ENCODE results near the gene SLCO4A1. TPM values are rescaled to one million over a fixed set of nuclear protein-coding genes. Genes with fewer than 3 reads are reported as not detected.

SLCO4A1 gene
- total and polyA plus RNA-seq, 2 experiments from 2014 or later: 25.8 to 99.0 TPM

GRCh38 chr20:62605236-62605943, 36.9 kb upstream of the SLCO4A1 start:
- Histone ChIP-seq H3K4me3 (no peak overlapping the region), H3K27ac (no peak overlapping the region), H2AFZ (no peak overlapping the region), H4K20me1 (ENCODE audit: insufficient read depth, poor library complexity, severe bottlenecking) (no peaks in the 10 kb centered on the region), H3K9me2 (replicated peaks; ENCODE audit: insufficient read depth) (no peaks in the 10 kb centered on the region), H3K4me2 (no peak overlapping the region), H3K9me3 (ENCODE audit: low read depth) (no peaks in the 10 kb centered on the region), H3K27me3 (no peaks in the 10 kb centered on the region), H3K4me1 (ENCODE audit: insufficient read depth) (peaks cover 8% of the 10 kb centered on the region), H3K79me2 (no peaks in the 10 kb centered on the region), H3K36me3 (replicated peaks; ENCODE audit: insufficient read depth, low read depth) (no peaks in the 10 kb centered on the region)
- DNase-seq (ENCODE audit: low spot score): no peak
- TF ChIP-seq EZH2 (IDR thresholded peaks at IDR 0.05; ENCODE audit: borderline replicate concordance) (no peak), EZH2phosphoT487 (IDR thresholded peaks at IDR 0.05; ENCODE audit: low read depth, severe bottlenecking, unreplicated experiment) (no peak)
- TF ChIP-seq, protein P1, sequence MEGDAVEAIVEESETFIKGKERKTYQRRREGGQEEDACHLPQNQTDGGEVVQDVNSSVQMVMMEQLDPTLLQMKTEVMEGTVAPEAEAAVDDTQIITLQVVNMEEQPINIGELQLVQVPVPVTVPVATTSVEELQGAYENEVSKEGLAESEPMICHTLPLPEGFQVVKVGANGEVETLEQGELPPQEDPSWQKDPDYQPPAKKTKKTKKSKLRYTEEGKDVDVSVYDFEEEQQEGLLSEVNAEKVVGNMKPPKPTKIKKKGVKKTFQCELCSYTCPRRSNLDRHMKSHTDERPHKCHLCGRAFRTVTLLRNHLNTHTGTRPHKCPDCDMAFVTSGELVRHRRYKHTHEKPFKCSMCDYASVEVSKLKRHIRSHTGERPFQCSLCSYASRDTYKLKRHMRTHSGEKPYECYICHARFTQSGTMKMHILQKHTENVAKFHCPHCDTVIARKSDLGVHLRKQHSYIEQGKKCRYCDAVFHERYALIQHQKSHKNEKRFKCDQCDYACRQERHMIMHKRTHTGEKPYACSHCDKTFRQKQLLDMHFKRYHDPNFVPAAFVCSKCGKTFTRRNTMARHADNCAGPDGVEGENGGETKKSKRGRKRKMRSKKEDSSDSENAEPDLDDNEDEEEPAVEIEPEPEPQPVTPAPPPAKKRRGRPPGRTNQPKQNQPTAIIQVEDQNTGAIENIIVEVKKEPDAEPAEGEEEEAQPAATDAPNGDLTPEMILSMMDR (IDR thresholded peaks at IDR 0.05; ENCODE audit: poor library complexity): no peak
- 91% methylated on average over 9 of the region's 11 CpGs for WGBS (ENCODE audit: low lambda C conversion rate, missing lambda C conversion rate)

DNA sequence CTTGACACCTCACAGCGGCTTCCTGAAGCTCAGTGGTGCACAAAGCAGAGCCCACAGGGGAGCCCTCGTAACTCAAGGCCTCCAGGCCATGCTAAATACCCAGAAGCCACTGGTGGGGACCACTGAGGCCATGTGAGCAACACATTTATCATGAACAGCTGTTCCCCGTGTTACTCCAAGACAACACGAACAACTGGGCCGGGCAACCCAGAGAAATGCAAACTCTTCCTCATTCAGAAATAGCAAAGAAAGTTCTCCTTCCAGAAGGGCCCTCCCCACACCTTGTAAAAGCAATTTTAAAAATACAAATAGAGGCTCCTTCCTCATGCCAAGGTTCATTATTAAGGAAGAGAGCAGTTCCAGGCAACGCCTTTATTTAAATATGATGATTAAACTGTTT, 36.3 kb upstream of the SLCO4A1 start:
- TF ChIP-seq EZH2 (IDR thresholded peaks at IDR 0.05; ENCODE audit: borderline replicate concordance) (no peak), EZH2phosphoT487 (IDR thresholded peaks at IDR 0.05; ENCODE audit: low read depth, severe bottlenecking, unreplicated experiment) (no peak)
- TF ChIP-seq, protein P1 (IDR thresholded peaks at IDR 0.05; ENCODE audit: poor library complexity): no peak
- Histone ChIP-seq H3K4me2 (no peak overlapping the region), H4K20me1 (ENCODE audit: insufficient read depth, poor library complexity, severe bottlenecking) (no peaks in the 10 kb centered on the region), H3K9me3 (ENCODE audit: low read depth) (no peaks in the 10 kb centered on the region), H3K27me3 (no peaks in the 10 kb centered on the region), H3K36me3 (replicated peaks; ENCODE audit: insufficient read depth, low read depth) (no peaks in the 10 kb centered on the region), H3K4me3 (no peak overlapping the region), H3K79me2 (no peaks in the 10 kb centered on the region), H3K27ac (no peak overlapping the region), H3K9me2 (replicated peaks; ENCODE audit: insufficient read depth) (no peaks in the 10 kb centered on the region), H3K4me1 (ENCODE audit: insufficient read depth) (peaks cover 8% of the 10 kb centered on the region), H2AFZ (no peak overlapping the region)
- no peak for DNase-seq (ENCODE audit: low spot score)
- WGBS (ENCODE audit: low lambda C conversion rate, missing lambda C conversion rate): 55% methylated on average over 6 of the region's 6 CpGs

DNA sequence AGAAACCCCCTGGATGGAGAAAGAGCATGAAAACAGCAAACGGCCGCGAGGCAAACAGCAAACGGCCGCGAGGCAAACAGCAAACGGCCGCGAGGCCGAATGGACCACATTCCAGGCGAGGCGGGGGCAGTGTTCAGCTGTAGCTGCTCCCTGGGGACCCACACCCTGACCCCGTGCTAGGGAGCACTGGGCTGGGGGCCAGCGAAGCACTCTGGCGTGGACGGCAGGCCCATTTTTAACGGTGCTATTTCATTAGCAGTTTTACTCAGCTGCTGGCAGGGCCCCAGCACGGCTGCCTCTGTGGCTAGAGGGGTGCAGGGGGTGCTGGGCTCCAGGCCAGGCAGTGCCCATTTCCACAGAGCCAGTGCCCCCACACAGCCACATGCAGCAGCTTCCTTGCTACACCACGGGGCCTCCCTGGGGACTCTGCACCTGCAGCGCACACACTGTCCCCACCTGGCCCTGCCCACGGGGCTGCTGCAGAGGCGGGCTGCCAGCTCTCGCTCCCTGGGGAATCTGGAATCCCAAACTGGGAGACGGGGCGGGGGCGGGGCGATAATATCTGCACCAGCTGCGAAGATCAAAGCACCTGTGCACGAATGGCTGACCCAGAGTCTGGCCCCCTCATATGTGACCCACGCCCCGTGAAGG, 35.6 kb upstream of the SLCO4A1 start:
- Histone ChIP-seq H3K4me2 (no peak overlapping the region), H3K4me3 (no peak overlapping the region), H3K9me3 (ENCODE audit: low read depth) (no peaks in the 10 kb centered on the region), H3K4me1 (ENCODE audit: insufficient read depth) (peaks cover 8% of the 10 kb centered on the region), H4K20me1 (ENCODE audit: insufficient read depth, poor library complexity, severe bottlenecking) (no peaks in the 10 kb centered on the region), H3K79me2 (no peaks in the 10 kb centered on the region), H3K9me2 (replicated peaks; ENCODE audit: insufficient read depth) (no peaks in the 10 kb centered on the region), H3K27ac (no peak overlapping the region), H3K36me3 (replicated peaks; ENCODE audit: insufficient read depth, low read depth) (no peaks in the 10 kb centered on the region), H2AFZ (no peak overlapping the region), H3K27me3 (no peaks in the 10 kb centered on the region)
- 65% methylated on average over 31 of the region's 31 CpGs for WGBS (ENCODE audit: low lambda C conversion rate, missing lambda C conversion rate)
- no peak for DNase-seq (ENCODE audit: low spot score)
- no peak for TF ChIP-seq EZH2 (IDR thresholded peaks at IDR 0.05; ENCODE audit: borderline replicate concordance)
- TF ChIP-seq, protein P1 (IDR thresholded peaks at IDR 0.05; ENCODE audit: poor library complexity): no peak
- TF ChIP-seq EZH2phosphoT487 (IDR thresholded peaks at IDR 0.05; ENCODE audit: low read depth, severe bottlenecking, unreplicated experiment): no peak
